ENCODE data around the gene ABCB11. TPM values are rescaled to one million over a fixed set of nuclear protein-coding genes. Genes with fewer than 3 reads are reported as not detected.
"Not testable (repeated sequence)": the region's sequence is repeated elsewhere in the genome, so short reads cannot be mapped to it uniquely, and the experiment has no call there.

ABCB11 gene
- total and polyA plus RNA-seq, 4 experiments from 2014 or later = not detected

DNA sequence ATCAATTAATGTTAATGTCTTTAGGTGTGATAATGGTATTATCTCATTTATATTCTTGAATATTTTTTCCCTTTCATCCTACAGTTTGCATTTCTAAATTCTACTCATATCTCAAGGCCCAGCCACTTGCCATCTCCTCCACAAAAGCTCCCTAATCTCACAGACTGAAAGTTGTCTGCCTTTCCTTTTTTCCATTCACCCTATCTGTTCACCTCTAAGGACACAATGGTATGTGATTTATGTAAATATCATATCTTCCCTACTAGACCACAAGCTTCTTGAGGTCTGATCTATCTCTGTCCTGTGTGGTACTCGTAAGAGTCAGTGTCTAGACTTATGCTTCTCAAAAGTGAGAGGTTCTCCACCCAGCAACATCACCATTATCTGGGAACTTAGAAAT, 137.0 kb downstream of the ABCB11 start:
- H3K36me3 ChIP-seq (ENCODE audit: insufficient read depth, low read length) = no peaks in the 10 kb centered on the region
- H3K4me3 ChIP-seq (ENCODE audit: low read length in 2 of 2) = no peak overlapping the region
- Mint-ChIP-seq H3K4me3 (no peak overlapping the region), H3K4me1 (peaks cover 5 to 12% (median 10%) of the 10 kb centered on the region in 4 donors), H3K9me3 (no peaks in the 10 kb centered on the region), H3K27ac (no peak overlapping the region), H3K27me3 (peaks cover 2 to 4% of the 10 kb centered on the region in 2 donors), H3K36me3 (peaks cover 0 to 2% of the 10 kb centered on the region in 2 donors)
- H3K4me1 ChIP-seq (ENCODE audit: insufficient read depth, low read length) = peaks cover 6% of the 10 kb centered on the region
- H3K9me3 ChIP-seq (ENCODE audit: control insufficient read depth in 1 of 2, low read length in 2 of 2) = no peaks in the 10 kb centered on the region
- ChIA-PET POLR2A (ENCODE audit: partially characterized antibody) (no interaction called here), CTCF (ENCODE audit: partially characterized antibody) (interaction anchor here (1.2 kb wide), 1 partner anchor 557 kb away, joined by 3 read pairs; no protein-coding TSS in a partner anchor)
- no peak for DNase-seq
- H3K27ac ChIP-seq (ENCODE audit: low read depth, low read length) = no peak overlapping the region
- no peaks in the 10 kb centered on the region for H3K27me3 ChIP-seq (ENCODE audit: insufficient read depth, low read length)
- intact Hi-C loops (cut with micrococcal nuclease) = loop anchor here (5.0 to 10.0 kb wide), 2 partner anchors 213 to 649 kb away; partner anchors contain the start of gene STK39

DNA sequence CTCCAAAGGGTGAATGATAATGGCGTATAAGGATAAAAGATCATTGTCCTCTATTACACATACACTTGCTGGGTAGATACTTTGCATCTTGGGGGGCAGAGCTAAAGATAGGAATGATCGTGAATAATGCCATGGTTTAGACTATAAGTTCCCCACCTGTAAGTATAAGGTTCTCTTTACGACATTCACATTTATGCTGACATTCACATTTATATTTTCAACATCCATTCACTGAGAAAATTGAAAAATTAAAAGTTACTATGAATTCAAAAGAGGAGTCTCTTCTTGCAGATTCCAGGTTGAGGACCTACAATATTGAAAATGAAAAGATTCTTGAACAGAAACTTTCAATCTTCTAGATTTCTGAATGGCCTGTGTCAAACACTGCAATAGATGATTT, 138.8 kb downstream of the ABCB11 start:
- ChIA-PET CTCF (ENCODE audit: partially characterized antibody) (interaction anchor here (1.4 kb wide), 1 partner anchor 545 kb away, joined by 3 read pairs; no protein-coding TSS in a partner anchor), POLR2A (ENCODE audit: partially characterized antibody) (no interaction called here)
- no peaks in the 10 kb centered on the region for H3K9me3 ChIP-seq (ENCODE audit: control insufficient read depth in 1 of 2, low read length in 2 of 2)
- H3K27ac ChIP-seq (ENCODE audit: low read depth, low read length) = no peak overlapping the region
- H3K36me3 ChIP-seq (ENCODE audit: insufficient read depth, low read length) = no peaks in the 10 kb centered on the region
- H3K4me3 ChIP-seq (ENCODE audit: low read length in 2 of 2) = no peak overlapping the region
- Mint-ChIP-seq H3K27me3 (peaks cover 2 to 4% of the 10 kb centered on the region in 2 donors), H3K36me3 (peaks cover 0 to 2% of the 10 kb centered on the region in 2 donors), H3K27ac (no peak overlapping the region), H3K9me3 (no peaks in the 10 kb centered on the region), H3K4me1 (peaks cover 5 to 12% (median 10%) of the 10 kb centered on the region in 4 donors), H3K4me3 (no peak overlapping the region)
- no peak for DNase-seq
- H3K27me3 ChIP-seq (ENCODE audit: insufficient read depth, low read length) = no peaks in the 10 kb centered on the region
- peaks cover 6% of the 10 kb centered on the region for H3K4me1 ChIP-seq (ENCODE audit: insufficient read depth, low read length)
- intact Hi-C loops (cut with micrococcal nuclease) = loop anchor here (5.0 to 10.0 kb wide), 2 partner anchors 215 to 648 kb away; partner anchors contain the start of gene STK39

DNA sequence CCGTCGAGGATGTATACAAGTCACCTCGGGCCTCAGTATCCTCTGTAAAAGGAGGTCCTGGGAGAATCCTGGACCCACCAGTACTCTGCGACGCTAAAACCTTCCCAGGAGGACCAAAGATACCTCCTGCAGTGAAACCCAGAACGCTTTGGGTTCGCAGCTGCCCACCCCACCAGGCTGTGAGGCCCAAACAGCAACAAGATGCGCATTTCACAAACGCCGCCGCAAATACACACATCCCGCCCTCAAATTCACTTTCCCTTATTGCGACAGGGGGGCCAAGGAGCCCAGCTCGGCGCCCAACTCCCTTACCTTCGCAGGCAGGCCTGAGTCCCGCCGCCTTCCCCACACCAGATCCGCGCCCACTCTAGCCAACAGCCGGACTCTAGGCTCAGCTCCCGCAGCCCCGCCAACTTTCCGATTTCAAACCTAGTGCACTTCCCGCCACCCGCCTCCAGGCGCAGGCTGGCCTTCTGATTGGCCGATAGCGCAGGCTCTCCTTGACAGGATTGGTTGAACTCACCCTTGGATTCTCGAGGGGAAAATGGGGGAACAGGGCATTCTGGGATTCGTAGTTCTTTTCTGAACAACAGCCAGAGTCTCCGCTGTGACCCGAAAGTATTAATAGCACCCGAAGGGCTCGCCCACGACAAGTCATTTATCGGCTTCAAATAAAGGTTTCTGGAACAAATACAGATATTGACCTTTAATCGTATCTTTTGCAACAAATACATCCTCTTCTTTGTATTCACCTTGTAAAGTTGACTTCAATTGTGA, 140.9 kb downstream of the ABCB11 start, which contains the start of gene SPC25:
SPC25 (minus strand) TSS at position 425 of the 777 bp plus-strand sequence. CDS start 911 bp downstream, outside the sequence.
- H3K27ac ChIP-seq (ENCODE audit: low read depth, low read length) = peak within 1 kb of the TSS; percentile 4
- H3K27me3 Mint-ChIP-seq = peaks cover 2 to 4% of the 10 kb centered on the region in 2 donors
- H3K27me3 ChIP-seq (ENCODE audit: insufficient read depth, low read length) = no peaks in the 10 kb centered on the region
- ChIA-PET CTCF (ENCODE audit: partially characterized antibody) (no interaction called here), POLR2A (ENCODE audit: partially characterized antibody) (no interaction called here)
- H3K9me3 Mint-ChIP-seq = no peaks in the 10 kb centered on the region
- peaks cover 5 to 12% (median 10%) of the 10 kb centered on the region in 4 donors for H3K4me1 Mint-ChIP-seq
- DNase-seq = peak; percentile 86 to 90 (median 87)
- peak within 1 kb of the TSS; percentile 93 to 98 (median 94) for H3K4me3 Mint-ChIP-seq
- H3K36me3 Mint-ChIP-seq = peaks cover 0 to 2% of the 10 kb centered on the region in 2 donors
- H3K4me3 ChIP-seq (ENCODE audit: low read length in 2 of 2) = peak within 1 kb of the TSS; percentile 38 to 58
- H3K9me3 ChIP-seq (ENCODE audit: control insufficient read depth in 1 of 2, low read length in 2 of 2) = no peaks in the 10 kb centered on the region
- no peaks in the 10 kb centered on the region for H3K36me3 ChIP-seq (ENCODE audit: insufficient read depth, low read length)
- peak within 1 kb of the TSS; percentile 10 to 88 (median 84) for H3K27ac Mint-ChIP-seq
- H3K4me1 ChIP-seq (ENCODE audit: insufficient read depth, low read length) = peaks cover 6% of the 10 kb centered on the region
- intact Hi-C loops (cut with micrococcal nuclease) = loop anchor here (5.0 to 10.0 kb wide), 2 partner anchors 217 to 645 kb away; partner anchors contain the start of gene STK39

DNA sequence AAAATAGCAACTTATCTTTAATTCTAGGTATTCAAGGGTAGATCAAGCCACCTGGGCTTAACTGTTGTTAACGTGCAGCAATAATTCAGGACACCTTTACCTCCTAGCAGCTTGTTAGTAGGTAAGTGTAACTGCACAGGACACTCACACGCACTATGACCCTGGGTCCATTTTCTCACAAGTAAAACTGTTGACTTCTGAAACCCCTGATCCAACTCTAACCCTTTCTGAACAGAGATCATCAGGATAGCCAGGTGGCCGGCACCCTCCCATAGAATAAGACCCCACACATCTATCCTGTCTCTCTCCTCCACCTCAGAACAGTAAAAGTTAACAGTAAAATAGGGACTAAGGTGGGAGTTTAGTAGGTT, 141.5 kb downstream of the ABCB11 start:
- Histone ChIP-seq H3K4me3 (ENCODE audit: low read length in 2 of 2) (peak overlapping the region; percentile 38 to 58), H3K36me3 (ENCODE audit: insufficient read depth, low read length) (no peaks in the 10 kb centered on the region), H3K27me3 (ENCODE audit: insufficient read depth, low read length) (no peaks in the 10 kb centered on the region), H3K4me1 (ENCODE audit: insufficient read depth, low read length) (peaks cover 6% of the 10 kb centered on the region), H3K9me3 (ENCODE audit: control insufficient read depth in 1 of 2, low read length in 2 of 2) (no peaks in the 10 kb centered on the region), H3K27ac (ENCODE audit: low read depth, low read length) (no peak overlapping the region)
- ChIA-PET POLR2A (ENCODE audit: partially characterized antibody) (no interaction called here), CTCF (ENCODE audit: partially characterized antibody) (no interaction called here)
- H3K4me1 Mint-ChIP-seq = peaks cover 6 to 12% (median 10%) of the 10 kb centered on the region in 4 donors
- peaks cover 2 to 4% of the 10 kb centered on the region in 2 donors for H3K27me3 Mint-ChIP-seq
- no peak for DNase-seq
- no peak overlapping the region for H3K27ac Mint-ChIP-seq
- peaks cover 0 to 2% of the 10 kb centered on the region in 2 donors for H3K36me3 Mint-ChIP-seq
- H3K4me3 Mint-ChIP-seq = peak overlapping the region; percentile 93 to 98 (median 94)
- H3K9me3 Mint-ChIP-seq = no peaks in the 10 kb centered on the region
- intact Hi-C loops (cut with micrococcal nuclease) = loop anchor here (5.0 to 10.0 kb wide), 2 partner anchors 218 to 645 kb away; partner anchors contain the start of gene STK39

DNA sequence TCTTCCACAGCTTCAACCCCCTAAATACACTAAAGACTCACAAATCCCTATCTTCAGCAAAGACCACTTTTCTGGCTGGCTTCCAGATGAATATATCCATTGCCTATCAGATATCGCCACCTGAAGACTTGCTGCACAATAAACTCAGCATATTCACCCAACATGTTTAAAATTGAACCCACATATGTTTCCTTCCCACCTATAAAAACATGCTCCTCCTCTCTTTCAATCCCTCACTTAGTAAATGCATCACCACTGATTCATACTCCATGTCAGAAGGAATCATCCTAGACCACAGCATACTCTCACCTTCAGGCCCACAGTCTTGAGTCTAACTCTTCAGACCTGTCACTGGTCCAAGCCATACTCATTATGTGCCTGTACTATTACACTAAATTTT, 146.1 kb downstream of the ABCB11 start:
- Histone ChIP-seq H3K27me3 (ENCODE audit: insufficient read depth, low read length) (no peaks in the 10 kb centered on the region), H3K4me3 (ENCODE audit: low read length in 2 of 2) (no peak overlapping the region), H3K27ac (ENCODE audit: low read depth, low read length) (no peak overlapping the region), H3K9me3 (ENCODE audit: control insufficient read depth in 1 of 2, low read length in 2 of 2) (no peaks in the 10 kb centered on the region), H3K36me3 (ENCODE audit: insufficient read depth, low read length) (no peaks in the 10 kb centered on the region), H3K4me1 (ENCODE audit: insufficient read depth, low read length) (peaks cover 1% of the 10 kb centered on the region)
- DNase-seq = no peak
- CTCF ChIA-PET (ENCODE audit: partially characterized antibody) = interaction anchor here (0.9 kb wide), 1 partner anchor 729 kb away, joined by 3 read pairs; no protein-coding TSS in a partner anchor
- H3K36me3 Mint-ChIP-seq = no peaks in the 10 kb centered on the region
- H3K9me3 Mint-ChIP-seq = no peaks in the 10 kb centered on the region
- H3K4me3 Mint-ChIP-seq = no peak overlapping the region
- POLR2A ChIA-PET (ENCODE audit: partially characterized antibody) = no interaction called here
- intact Hi-C loops (cut with micrococcal nuclease) = no loop called here
- H3K27me3 Mint-ChIP-seq = no peaks in the 10 kb centered on the region
- H3K4me1 Mint-ChIP-seq = peaks cover 10 to 16% (median 14%) of the 10 kb centered on the region in 4 donors
- H3K27ac Mint-ChIP-seq = no peak overlapping the region

DNA sequence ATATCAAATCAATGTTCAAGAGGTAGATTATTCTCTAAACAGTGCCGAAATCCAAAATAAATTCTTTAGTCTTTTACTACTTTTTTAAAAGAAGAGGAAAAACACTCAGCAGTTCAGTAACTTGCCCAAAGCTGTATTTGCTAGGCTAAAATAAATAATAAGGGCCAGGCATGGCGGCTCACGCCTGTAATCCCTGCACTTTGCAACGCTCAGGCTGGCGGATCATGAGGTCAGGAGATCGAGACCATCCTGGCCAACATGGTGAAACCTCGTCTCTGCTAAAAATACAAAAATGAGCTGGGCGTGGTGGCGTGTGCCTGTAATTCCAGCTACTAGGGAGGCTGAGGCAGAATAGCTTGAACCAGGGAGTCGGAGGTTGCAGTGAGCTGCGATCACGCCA, 149.0 kb downstream of the ABCB11 start:
- H3K4me1 ChIP-seq (ENCODE audit: insufficient read depth, low read length); H3K27ac Mint-ChIP-seq; intact Hi-C loops (cut with micrococcal nuclease); H3K9me3 ChIP-seq (ENCODE audit: control insufficient read depth in 1 of 2, low read length in 2 of 2); H3K9me3 Mint-ChIP-seq; DNase-seq; H3K36me3 ChIP-seq (ENCODE audit: insufficient read depth, low read length); H3K4me3 Mint-ChIP-seq; POLR2A ChIA-PET (ENCODE audit: partially characterized antibody); H3K27me3 ChIP-seq (ENCODE audit: insufficient read depth, low read length); H3K4me3 ChIP-seq (ENCODE audit: low read length in 2 of 2); H3K27me3 Mint-ChIP-seq; H3K27ac ChIP-seq (ENCODE audit: low read depth, low read length); H3K36me3 Mint-ChIP-seq: not testable (repeated sequence)
- H3K4me1 Mint-ChIP-seq = peaks cover 17 to 29% (median 18%) of the 10 kb centered on the region in 4 donors
- CTCF ChIA-PET (ENCODE audit: partially characterized antibody) = interaction anchor here (1.4 kb wide), 1 partner anchor 249 kb away, joined by 4 read pairs; no protein-coding TSS in a partner anchor

DNA sequence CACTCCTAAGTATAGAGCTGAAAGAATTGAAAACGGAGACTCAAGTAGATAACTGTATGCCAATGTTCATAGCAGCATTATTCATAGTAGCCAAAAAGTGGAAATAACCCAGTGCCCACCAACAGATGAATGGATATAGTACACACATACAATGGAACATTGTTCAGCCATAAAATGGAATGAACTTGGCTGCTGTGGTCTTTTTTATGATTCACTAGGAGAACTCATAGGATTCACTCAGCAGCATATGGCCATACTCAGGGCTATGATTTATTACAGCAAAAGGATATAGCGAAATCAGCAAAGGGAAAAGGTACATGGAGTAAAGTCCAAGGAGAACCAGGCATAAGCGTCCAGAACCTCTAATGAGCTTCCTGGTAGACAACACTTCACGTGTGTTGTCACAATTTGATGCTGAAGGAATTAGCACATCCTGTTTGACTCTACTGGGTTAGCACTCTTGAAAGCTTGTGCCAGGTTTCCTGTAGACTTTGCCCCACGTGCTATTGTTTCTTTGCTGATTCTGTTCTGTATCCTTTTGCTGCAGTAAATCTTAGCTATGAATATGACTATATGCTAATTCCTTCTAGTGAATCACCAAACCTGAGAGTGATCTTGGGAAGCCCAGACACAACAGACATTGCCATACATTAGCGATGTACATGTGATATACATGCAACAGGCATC, 156.6 kb downstream of the ABCB11 start:
- H3K4me3 Mint-ChIP-seq = no peak overlapping the region
- Histone ChIP-seq H3K36me3 (ENCODE audit: insufficient read depth, low read length) (no peaks in the 10 kb centered on the region), H3K4me3 (ENCODE audit: low read length in 2 of 2) (no peak overlapping the region), H3K27ac (ENCODE audit: low read depth, low read length) (no peak overlapping the region), H3K27me3 (ENCODE audit: insufficient read depth, low read length) (no peaks in the 10 kb centered on the region), H3K4me1 (ENCODE audit: insufficient read depth, low read length) (peaks cover 14% of the 10 kb centered on the region), H3K9me3 (ENCODE audit: control insufficient read depth in 1 of 2, low read length in 2 of 2) (no peaks in the 10 kb centered on the region)
- no peaks in the 10 kb centered on the region for H3K9me3 Mint-ChIP-seq
- peaks cover 5 to 20% (median 11%) of the 10 kb centered on the region in 4 donors for H3K4me1 Mint-ChIP-seq
- ChIA-PET CTCF (ENCODE audit: partially characterized antibody) (no interaction called here), POLR2A (ENCODE audit: partially characterized antibody) (no interaction called here)
- H3K36me3 Mint-ChIP-seq = no peaks in the 10 kb centered on the region
- no peak for DNase-seq
- intact Hi-C loops (cut with micrococcal nuclease) = no loop called here
- no peaks in the 10 kb centered on the region for H3K27me3 Mint-ChIP-seq
- no peak overlapping the region for H3K27ac Mint-ChIP-seq
